ENCODE measurements around the gene CMTM4.
"Not testable (repeated sequence)": the region's sequence is repeated elsewhere in the genome, so short reads cannot be mapped to it uniquely, and the experiment has no call there.

Gene CMTM4

DNA sequence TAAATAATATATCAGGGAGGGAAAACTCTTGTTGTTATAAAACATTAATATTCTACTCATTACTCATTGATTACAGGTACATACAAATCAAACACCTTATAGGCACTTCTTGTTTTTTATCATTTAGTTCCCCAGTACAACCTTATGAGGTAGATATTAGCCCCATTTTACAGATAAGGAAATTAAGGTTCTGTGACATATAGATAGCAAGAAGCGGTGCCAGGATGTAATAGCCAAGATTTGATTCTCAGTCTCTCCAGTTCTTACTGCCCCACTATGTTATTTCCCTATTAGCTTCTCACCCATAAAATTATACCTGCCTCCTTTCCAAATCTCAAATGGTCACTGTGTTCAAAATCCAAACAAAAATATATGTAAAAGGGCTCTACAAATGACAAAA, 55.2 kb downstream of the CMTM4 start:
- DNase-seq (ENCODE audit: low spot score), result no peak

GRCh38 chr16:66640724-66641314, 55.7 kb downstream of the CMTM4 start:
- DNase-seq (ENCODE audit: low spot score), result no peak

- DNase-seq (ENCODE audit: low spot score), result no peak
Observed at GRCh38 chr16:66639091-66639885, 57.3 kb downstream of the CMTM4 start.

DNA sequence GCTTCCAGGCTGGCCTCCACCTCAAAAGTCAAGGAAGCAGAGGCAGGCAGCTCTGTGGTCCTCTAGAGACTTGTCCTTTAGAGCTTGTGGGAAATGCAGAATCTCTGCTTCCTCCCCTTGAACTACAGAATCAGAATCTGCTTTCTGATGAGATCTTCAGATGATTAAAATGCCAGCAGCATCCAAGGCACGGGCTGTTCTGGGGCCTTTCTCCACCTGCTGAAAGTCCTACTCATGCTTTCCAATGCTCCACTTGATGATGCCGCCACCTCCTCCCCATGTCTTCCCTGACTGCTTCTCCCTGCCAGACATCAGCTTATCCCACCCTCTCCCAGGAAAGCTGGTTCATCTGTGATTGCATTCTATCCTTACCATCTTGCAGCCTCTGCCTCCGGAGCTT, 58.7 kb downstream of the CMTM4 start:
- no peak for DNase-seq (ENCODE audit: low spot score)

GRCh38 chr16:66636199-66636598, 60.3 kb downstream of the CMTM4 start:
- no peak for DNase-seq (ENCODE audit: low spot score)

GRCh38 chr16:66635406-66635805, 61.1 kb downstream of the CMTM4 start:
- no peak for DNase-seq (ENCODE audit: low spot score)

DNA sequence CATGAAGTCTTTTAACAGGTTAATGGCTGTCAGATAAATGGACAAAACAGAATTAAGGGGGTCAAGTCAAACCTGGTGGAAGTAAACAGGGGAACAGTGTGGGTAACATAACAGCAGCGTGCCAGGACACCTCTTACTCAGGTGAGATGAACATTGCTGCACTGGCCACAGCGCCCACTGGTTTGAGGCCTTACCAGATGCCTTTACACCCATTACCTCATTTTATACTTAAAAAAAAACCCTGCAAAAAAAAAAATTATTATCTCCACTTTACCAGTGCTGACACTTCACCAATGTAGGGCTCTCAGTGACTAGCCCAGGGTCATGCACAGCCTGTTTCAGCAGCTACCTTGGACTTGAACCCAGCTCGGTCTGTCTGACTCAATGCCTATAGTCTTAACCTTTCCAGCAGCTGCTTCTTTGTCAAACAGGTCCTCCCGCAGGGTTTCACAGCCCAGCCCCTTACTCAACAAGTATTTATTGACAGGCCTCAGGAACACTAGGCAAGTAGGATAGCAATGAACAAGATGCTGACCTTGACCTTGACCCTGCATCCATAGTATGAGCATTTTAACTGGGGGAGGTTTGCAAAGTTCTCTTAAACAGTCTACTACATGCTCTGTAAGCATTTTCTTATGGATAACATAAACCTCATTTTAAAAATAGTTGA, 61.9 kb downstream of the CMTM4 start:
- DNase-seq (ENCODE audit: low spot score), result no peak

DNA sequence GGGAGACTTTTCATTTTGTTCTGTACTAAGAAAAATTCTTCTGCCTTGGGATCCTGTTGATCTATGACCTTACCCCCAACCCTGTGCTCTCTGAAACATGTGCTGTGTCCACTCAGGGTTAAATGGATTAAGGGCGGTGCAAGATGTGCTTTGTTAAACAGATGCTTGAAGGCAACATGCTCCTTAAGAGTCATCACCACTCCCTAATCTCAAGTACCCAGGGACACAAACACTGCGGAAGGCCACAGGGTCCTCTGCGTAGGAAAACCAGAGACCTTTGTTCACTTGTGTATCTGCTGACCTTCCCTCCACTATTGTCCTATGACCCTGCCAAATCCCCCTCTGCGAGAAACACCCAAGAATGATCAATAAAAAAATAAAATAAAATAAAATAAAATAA, 65.0 kb downstream of the CMTM4 start:
- not testable (repeated sequence) for DNase-seq (ENCODE audit: low spot score)

- DNase-seq (ENCODE audit: low spot score), result not testable (repeated sequence)
Observed at GRCh38 chr16:66630561-66631260, 65.8 kb downstream of the CMTM4 start.

- DNase-seq (ENCODE audit: low spot score), result no peak
Observed at GRCh38 chr16:66629856-66630255, 66.7 kb downstream of the CMTM4 start.

- DNase-seq (ENCODE audit: low spot score), result not testable (repeated sequence)
Observed at GRCh38 chr16:66627611-66628378, 68.7 kb downstream of the CMTM4 start.

GRCh38 chr16:66623755-66624154, 72.8 kb downstream of the CMTM4 start:
- no peak for DNase-seq (ENCODE audit: low spot score)

- DNase-seq (ENCODE audit: low spot score), result no peak
Observed at GRCh38 chr16:66622863-66623262, 73.7 kb downstream of the CMTM4 start.

DNA sequence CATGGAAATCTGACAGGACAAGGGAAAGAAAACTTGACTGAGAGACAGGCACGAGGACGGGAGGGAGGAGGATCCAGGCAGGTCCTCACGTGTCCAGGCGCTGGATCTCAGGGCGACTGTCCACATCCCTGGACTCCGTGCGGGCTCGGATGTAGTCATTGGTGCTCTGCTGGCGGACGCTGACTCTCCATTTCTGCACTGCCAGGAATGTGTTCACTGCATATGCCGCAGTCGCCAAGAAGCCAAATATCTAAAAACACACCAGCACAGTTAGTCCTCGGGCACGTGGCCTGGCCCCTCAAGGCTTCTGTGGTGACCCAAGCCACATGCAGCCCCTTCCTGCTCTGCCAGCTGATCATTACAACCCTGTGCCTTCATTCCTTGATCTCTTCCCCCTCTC, 74.6 kb downstream of the CMTM4 start:
- DNase-seq (ENCODE audit: low spot score), result no peak

GRCh38 chr16:66620429-66620795, 76.1 kb downstream of the CMTM4 start:
- no peak for DNase-seq (ENCODE audit: low spot score)

DNA sequence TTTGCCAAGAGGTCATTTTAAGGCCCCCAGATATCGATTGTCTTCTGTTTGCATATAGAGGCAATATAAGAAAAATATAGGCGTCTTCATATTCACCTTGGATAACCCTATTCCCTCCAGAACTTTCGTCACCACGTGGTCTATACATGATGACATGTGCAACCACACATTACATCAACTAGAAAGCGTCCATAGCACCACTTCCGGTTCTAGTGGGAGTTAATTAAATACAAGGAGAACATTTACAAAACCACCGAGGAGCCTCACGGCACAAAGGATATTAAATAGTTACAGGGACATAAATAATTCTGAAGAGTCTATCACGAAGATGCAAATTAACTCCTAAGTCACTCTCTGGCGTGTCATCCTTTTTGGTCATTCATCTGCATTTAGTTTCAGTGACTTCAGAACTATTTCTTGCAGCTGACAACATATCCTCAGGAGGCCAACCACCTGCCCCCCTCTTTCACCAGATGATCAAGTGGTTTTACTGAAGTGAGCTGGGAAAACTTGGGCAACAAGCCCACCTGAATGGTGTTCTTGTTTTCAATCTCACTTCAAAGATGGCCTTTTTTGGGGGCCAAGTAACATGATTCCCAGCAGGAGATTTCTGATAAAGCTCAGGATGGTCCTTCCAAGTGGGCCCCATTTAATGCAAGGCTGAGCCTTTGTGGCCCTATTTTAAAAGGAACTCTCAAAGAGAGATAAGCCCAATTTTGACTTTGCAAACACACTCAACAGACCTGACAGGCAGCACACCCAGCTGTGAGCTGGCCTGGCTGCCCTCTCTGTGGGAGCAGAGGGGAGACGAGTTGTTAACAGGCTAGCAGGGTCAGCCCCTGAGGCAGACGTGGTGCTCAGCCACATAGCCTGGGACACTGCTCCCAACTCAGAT, 76.8 kb downstream of the CMTM4 start:
- DNase-seq (ENCODE audit: low spot score), result no peak

DNA sequence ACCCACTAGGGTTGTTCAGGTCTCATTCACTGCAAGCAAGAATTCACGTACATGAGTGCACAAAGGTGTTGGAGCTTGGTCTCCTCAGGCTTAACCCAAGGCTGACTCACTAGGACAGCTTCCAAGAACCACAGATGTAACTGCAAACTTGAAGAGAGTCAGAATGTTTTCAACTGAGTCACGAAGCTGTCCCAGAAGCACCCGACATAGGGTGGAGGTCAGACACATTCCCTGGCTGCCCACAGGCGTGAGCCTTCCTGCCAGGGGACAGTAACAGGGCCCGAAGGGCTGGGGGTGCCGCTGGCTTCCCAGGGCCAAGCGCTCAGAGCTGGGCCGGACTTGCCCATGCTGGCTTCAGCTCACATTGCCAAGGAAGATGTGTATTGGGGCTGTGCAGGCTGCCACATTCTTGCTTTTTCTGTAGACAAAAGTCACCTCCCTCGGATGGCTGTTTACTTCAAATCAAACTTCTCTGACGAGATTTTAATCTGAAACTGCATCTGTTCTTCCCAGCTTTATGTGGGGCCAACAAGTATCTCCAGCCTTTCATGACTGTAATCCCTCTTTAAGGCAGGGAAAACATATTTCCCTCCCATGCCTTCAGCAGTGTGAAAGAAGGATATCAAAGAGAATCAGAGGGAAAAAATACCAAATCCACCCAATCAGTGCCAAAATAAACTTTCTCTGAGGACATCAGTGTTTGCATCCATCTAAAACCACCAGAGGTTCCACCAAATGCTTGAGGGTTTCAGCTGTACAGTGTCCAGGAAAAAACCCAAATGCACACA, 77.8 kb downstream of the CMTM4 start:
- peak; percentile 54 for DNase-seq (ENCODE audit: low spot score)

- no peak for DNase-seq (ENCODE audit: low spot score)
Observed at GRCh38 chr16:66617728-66618127, 78.8 kb downstream of the CMTM4 start.

DNA sequence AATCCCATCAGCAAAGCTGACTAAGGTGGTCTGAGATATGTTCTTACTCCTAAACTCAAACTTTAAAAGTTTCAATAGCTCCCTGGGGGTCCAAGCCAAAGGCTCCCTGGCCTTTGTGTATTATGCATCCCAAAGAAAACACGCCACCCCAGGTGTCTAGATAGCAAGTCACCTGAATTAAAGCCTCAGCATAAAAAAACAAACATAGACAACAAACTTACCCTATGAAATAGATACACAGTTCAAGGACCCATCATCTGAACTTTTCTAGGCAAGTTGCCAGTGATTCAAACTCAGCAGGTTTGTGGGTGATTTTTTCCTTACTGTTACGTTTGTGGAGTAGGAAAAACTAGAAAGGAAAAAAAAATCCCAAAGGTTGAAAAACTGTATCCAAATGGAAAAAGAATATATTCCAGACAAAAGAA, 79.5 kb downstream of the CMTM4 start:
- DNase-seq (ENCODE audit: low spot score), result no peak

GRCh38 chr16:66616592-66616991, 80.0 kb downstream of the CMTM4 start:
- no peak for DNase-seq (ENCODE audit: low spot score)
